Mesodermal cell (in vitro differentiated cells): ENCODE results near the gene PLCB3. TPM values are rescaled to one million over a fixed set of nuclear protein-coding genes. Genes with fewer than 3 reads are reported as not detected.

Source experiments
- H3K27ac ChIP-seq: 2 replicates; pipeline ENCODE4 v1.7.0; 2013; ENCODE audit warnings: mild to moderate bottlenecking, low read depth, low read length, moderate library complexity; ENCODE audit not compliant: severe bottlenecking
- H3K36me3 ChIP-seq: 2 replicates; pipeline ENCODE4 v1.7.1; 2013; ENCODE audit warnings: mild to moderate bottlenecking, low read length, moderate library complexity; ENCODE audit not compliant: control insufficient read depth, insufficient read depth
- H3K4me1 ChIP-seq: one replicate; pipeline ENCODE4 v1.7.1; 2013; ENCODE audit warnings: mild to moderate bottlenecking, low read length; ENCODE audit not compliant: insufficient read depth, control insufficient read depth, poor library complexity, severe bottlenecking
- H3K4me3 ChIP-seq: 2 replicates; pipeline ENCODE4 v1.7.0; 2013; ENCODE audit warnings: low read length, control low read depth, mild to moderate bottlenecking; ENCODE audit not compliant: insufficient read depth, poor library complexity, severe bottlenecking; ENCODE audit errors: extremely low read depth
- H3K9me3 ChIP-seq: 2 replicates; pipeline ENCODE4 v1.7.1; 2013; ENCODE audit warnings: mild to moderate bottlenecking, low read length, moderate library complexity; ENCODE audit not compliant: control insufficient read depth
- WGBS, 2 experiments: methylation state at CpG; one replicate each; pipeline ENCODE4 v1.1.5; 2013; ENCODE audit warnings: missing lambda C conversion rate in 2 of 2; ENCODE audit not compliant: insufficient coverage in 2 of 2; 5-methylcytosine and 5-hydroxymethylcytosine counted together
- polyA plus RNA-seq, 2 experiments: library from polyadenylated mRNA; stranded (reverse); fragments of 50-300 nt; gene quantifications; one replicate each; pipeline ENCODE4 v1.2.3, GENCODE V29; 2013

The PLCB3 gene
- polyA plus RNA-seq (2013, experiment 1 of 2): 31.8 TPM
- polyA plus RNA-seq (2013, experiment 2 of 2): 29.5 TPM

- 1 to 2% methylated on average over 54 to 68 of the region's 75 CpGs for WGBS, 2 experiments
Measured at GRCh38 chr11:64251016-64251752, at the start of gene PLCB3. TSS of gene PLCB3 (plus strand) at chr11:64251530. CDS start at chr11:64251650, 120 bp downstream.

GRCh38 chr11:64201543-64201942 lies 49.8 kb upstream of the PLCB3 start:
- H3K9me3 ChIP-seq: no peaks in the 10 kb centered on the region
- H3K4me1 ChIP-seq: peaks cover 10% of the 10 kb centered on the region
- WGBS, 2 experiments: 93 to 97% methylated on average over 3 of the region's 3 CpGs
- H3K4me3 ChIP-seq: no peak overlapping the region
- H3K36me3 ChIP-seq: peaks cover 97% of the 10 kb centered on the region
- no peak overlapping the region for H3K27ac ChIP-seq

More at GRCh38 chr11:64251016-64251752, at the start of gene PLCB3:
- H3K4me1 ChIP-seq: peaks cover 35% of the 10 kb centered on the region
- peak within 1 kb of the TSS; percentile 78 for H3K4me3 ChIP-seq
- peaks cover 26% of the 10 kb centered on the region for H3K36me3 ChIP-seq
- no peaks in the 10 kb centered on the region for H3K9me3 ChIP-seq
- H3K27ac ChIP-seq: peak within 1 kb of the TSS; percentile 41

DNA sequence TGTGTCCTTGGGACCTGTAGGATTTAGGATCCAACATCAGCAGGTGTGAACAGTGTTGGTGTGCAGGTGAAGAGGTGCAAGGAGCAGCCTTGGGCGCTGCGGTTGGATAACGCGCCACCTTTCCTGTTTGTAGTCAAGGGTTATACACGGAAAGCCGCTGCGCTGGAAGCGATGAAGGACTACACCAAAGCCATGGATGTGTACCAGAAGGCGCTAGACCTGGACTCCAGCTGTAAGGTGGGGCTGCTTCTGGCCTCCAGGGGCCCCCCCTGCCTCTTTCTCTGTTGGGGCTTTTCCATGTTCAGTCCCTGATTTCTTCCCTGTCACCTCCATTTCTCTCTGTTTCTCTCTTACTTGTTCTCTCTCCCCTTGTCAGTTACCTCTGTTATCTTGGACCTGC lies 48.3 kb upstream of the PLCB3 start:
- WGBS, 2 experiments: 84 to 97% methylated on average over 5 to 9 of the region's 9 CpGs
- H3K9me3 ChIP-seq: no peaks in the 10 kb centered on the region
- peaks cover 87% of the 10 kb centered on the region for H3K36me3 ChIP-seq
- no peak overlapping the region for H3K27ac ChIP-seq
- H3K4me1 ChIP-seq: peaks cover 25% of the 10 kb centered on the region
- H3K4me3 ChIP-seq: no peak overlapping the region

GRCh38 chr11:64203421-64204079 lies 47.8 kb upstream of the PLCB3 start:
- WGBS, 2 experiments: 94 to 97% methylated on average over 22 to 26 of the region's 27 CpGs
- Histone ChIP-seq H3K4me1 (peaks cover 29% of the 10 kb centered on the region), H3K4me3 (no peak overlapping the region), H3K36me3 (peaks cover 86% of the 10 kb centered on the region), H3K9me3 (no peaks in the 10 kb centered on the region), H3K27ac (no peak overlapping the region)

DNA sequence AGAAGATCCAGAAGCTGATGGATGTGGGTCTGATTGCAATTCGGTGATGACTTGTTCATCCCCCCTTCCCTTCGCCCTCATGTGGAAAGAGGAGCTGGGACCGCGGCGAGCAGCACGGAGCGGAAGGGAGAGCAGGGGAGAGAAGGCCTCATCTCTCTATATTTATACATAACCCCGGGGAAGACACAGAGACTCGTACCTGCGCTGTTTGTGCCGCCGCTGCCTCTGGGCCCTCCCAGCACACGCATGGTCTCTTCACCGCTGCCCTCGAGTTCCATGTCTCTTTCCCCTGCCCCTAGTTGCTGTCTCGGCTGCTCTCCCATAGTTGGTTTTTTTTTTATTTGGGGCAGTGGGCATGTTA lies 47.3 kb upstream of the PLCB3 start:
- no peak overlapping the region for H3K27ac ChIP-seq
- no peaks in the 10 kb centered on the region for H3K9me3 ChIP-seq
- peaks cover 29% of the 10 kb centered on the region for H3K4me1 ChIP-seq
- peaks cover 81% of the 10 kb centered on the region for H3K36me3 ChIP-seq
- WGBS, 2 experiments: 97 to 100% methylated on average over 4 to 10 of the region's 16 CpGs
- no peak overlapping the region for H3K4me3 ChIP-seq

GRCh38 chr11:64204464-64204989 lies 46.8 kb upstream of the PLCB3 start:
- peaks cover 77% of the 10 kb centered on the region for H3K36me3 ChIP-seq

DNA sequence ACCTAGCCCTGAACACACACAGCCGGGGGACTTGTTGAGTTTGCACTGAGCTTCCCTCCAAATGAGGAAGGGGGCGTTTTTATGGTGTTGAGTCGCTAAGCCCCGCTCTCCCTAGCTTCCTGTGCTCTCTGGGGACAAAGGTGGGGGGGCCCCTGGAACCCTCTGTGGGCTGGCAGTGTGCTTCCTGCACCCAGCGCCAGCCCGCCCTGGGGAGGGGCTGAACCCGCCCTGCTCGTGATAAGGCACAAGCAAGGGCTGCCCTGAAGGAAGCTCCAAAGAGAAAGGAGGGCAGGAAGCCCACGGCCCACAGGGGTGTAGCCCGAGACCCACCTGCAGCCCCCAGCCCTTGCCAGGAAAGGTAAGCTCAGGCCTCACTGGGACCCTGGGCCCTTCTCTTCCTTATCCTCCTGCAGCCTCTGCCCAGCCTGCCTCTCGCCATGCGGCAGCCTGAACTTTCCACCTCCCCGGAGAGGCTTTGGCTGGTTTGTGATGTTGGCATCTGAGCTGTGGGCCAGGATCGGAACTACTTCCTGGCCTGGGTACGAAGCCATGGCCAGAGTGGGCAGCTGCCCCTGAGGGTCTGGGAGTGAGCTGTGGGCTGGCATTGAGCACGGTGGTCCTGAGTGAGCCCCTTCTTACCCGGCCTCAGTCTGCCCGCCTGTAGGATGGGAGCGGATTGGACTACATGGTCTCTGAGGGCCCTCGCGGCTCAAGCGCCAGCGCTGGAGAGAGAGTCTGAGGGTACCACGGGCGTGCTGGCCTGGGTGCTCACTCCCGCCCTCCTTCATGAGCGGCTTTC lies 44.7 kb upstream of the PLCB3 start, which contains the start of gene FERMT3:
Gene FERMT3 (plus strand): TSS at position 265 of the 799 bp plus-strand sequence. CDS start 644 bp downstream, outside the sequence.
- Histone ChIP-seq H3K27ac (peak within 1 kb of the TSS; percentile 83), H3K4me1 (peaks cover 29% of the 10 kb centered on the region), H3K36me3 (peaks cover 56% of the 10 kb centered on the region), H3K4me3 (no peak within 1 kb of the TSS), H3K9me3 (no peaks in the 10 kb centered on the region)
- 92 to 94% methylated on average over 25 to 26 of the region's 27 CpGs for WGBS, 2 experiments

More at GRCh38 chr11:64204464-64204989, 46.8 kb upstream of the PLCB3 start:
- no peak overlapping the region for H3K4me3 ChIP-seq
- H3K27ac ChIP-seq: no peak overlapping the region
- H3K4me1 ChIP-seq: peaks cover 29% of the 10 kb centered on the region
- H3K9me3 ChIP-seq: no peaks in the 10 kb centered on the region
- 76 to 91% methylated on average over 3 to 4 of the region's 7 CpGs for WGBS, 2 experiments

DNA sequence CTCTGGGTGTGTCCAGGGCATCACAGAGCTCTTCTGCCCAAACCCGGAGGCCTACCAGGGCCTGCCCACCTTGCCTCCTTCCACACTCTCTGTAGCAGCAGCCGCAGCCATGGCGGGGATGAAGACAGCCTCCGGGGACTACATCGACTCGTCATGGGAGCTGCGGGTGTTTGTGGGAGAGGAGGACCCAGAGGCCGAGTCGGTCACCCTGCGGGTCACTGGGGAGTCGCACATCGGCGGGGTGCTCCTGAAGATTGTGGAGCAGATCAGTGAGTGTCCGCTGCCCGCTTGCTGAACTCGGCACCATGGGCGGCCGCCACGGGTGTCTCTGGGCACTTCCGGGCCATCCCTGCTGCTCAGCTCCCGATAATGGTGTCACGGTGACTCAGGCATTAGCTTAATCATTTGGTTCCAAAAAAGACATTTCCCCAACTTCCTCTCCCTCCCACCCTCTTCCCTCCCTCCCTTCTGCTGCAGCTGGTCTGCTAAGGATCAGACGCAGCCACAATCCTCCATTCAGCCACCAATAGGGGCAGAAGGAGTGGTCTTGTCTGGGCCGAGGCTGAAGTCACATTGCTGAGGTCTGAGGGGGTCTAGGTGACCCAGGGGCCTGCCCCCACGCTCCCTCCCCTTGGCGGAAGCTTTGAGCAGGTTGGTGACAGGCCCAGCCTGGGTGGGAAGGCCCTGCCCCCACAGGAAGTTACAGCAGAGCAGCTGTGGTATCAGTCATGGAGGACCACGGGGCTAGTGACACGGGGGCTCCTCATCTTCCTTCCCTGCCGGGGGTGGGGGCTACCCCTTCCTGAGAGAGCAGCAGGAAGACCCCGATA lies 43.9 kb upstream of the PLCB3 start:
- H3K27ac ChIP-seq: peak overlapping the region; percentile 83
- WGBS, 2 experiments: 80 to 92% methylated on average over 24 to 28 of the region's 30 CpGs
- H3K4me3 ChIP-seq: no peak overlapping the region
- peaks cover 56% of the 10 kb centered on the region for H3K36me3 ChIP-seq
- peaks cover 29% of the 10 kb centered on the region for H3K4me1 ChIP-seq
- H3K9me3 ChIP-seq: no peaks in the 10 kb centered on the region

- H3K4me3 ChIP-seq: no peak overlapping the region
- WGBS, 2 experiments: 94 to 96% methylated on average over 20 of the region's 23 CpGs
- peak overlapping the region; percentile 83 for H3K27ac ChIP-seq
- H3K36me3 ChIP-seq: peaks cover 51% of the 10 kb centered on the region
- H3K9me3 ChIP-seq: no peaks in the 10 kb centered on the region
- H3K4me1 ChIP-seq: peaks cover 27% of the 10 kb centered on the region
Measured at GRCh38 chr11:64208086-64208795, 43.1 kb upstream of the PLCB3 start.
